Measurements from ENCODE around the gene UNC119B.

DNA sequence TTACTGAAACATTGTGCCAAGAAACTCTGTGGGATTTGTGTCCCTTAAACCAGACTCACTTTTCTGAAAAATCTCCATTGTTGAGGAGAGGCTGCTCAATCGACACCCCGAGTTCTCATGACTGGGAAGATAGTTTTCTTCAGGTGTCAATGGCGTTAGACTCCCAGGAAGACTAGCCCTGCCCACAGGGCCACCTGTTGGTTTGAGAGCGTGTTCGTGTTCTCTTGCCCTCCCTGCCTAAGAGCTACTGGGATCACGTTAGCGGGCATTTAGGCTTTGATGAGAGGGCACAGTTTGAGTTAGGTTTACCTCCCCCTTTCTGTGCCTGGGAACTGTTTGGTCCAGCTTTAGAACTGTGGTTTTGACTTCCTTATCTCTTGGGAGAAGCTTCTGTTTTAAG lies 10.7 kb upstream of the UNC119B start:
- TF ChIP-seq, protein P1, sequence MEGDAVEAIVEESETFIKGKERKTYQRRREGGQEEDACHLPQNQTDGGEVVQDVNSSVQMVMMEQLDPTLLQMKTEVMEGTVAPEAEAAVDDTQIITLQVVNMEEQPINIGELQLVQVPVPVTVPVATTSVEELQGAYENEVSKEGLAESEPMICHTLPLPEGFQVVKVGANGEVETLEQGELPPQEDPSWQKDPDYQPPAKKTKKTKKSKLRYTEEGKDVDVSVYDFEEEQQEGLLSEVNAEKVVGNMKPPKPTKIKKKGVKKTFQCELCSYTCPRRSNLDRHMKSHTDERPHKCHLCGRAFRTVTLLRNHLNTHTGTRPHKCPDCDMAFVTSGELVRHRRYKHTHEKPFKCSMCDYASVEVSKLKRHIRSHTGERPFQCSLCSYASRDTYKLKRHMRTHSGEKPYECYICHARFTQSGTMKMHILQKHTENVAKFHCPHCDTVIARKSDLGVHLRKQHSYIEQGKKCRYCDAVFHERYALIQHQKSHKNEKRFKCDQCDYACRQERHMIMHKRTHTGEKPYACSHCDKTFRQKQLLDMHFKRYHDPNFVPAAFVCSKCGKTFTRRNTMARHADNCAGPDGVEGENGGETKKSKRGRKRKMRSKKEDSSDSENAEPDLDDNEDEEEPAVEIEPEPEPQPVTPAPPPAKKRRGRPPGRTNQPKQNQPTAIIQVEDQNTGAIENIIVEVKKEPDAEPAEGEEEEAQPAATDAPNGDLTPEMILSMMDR (IDR thresholded peaks at IDR 0.05 in 4 of 5, conservative IDR thresholded peaks at IDR 0.05 in 1 of 5): no peak
- TF ChIP-seq POLR2A (IDR thresholded peaks at IDR 0.05): no peak
